ENCODE measurements around the gene KLLN. TPM values are rescaled to one million over a fixed set of nuclear protein-coding genes. Genes with fewer than 3 reads are reported as not detected.
"Not testable (repeated sequence)": the region's sequence is repeated elsewhere in the genome, so short reads cannot be mapped to it uniquely, and the experiment has no call there.

The KLLN gene, protein sequence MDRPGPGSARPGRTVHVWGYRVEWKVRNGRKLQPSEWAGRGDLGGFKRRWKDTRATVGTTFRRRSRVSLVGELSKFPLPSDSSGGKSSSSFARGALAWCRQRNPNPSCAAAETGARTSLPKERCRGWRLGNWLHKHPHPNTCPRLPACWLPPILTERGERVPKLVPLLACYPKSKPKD
- not detected in 2 replicates for total RNA-seq (2014; rRNA removed; shearing (Covaris generic))

DNA sequence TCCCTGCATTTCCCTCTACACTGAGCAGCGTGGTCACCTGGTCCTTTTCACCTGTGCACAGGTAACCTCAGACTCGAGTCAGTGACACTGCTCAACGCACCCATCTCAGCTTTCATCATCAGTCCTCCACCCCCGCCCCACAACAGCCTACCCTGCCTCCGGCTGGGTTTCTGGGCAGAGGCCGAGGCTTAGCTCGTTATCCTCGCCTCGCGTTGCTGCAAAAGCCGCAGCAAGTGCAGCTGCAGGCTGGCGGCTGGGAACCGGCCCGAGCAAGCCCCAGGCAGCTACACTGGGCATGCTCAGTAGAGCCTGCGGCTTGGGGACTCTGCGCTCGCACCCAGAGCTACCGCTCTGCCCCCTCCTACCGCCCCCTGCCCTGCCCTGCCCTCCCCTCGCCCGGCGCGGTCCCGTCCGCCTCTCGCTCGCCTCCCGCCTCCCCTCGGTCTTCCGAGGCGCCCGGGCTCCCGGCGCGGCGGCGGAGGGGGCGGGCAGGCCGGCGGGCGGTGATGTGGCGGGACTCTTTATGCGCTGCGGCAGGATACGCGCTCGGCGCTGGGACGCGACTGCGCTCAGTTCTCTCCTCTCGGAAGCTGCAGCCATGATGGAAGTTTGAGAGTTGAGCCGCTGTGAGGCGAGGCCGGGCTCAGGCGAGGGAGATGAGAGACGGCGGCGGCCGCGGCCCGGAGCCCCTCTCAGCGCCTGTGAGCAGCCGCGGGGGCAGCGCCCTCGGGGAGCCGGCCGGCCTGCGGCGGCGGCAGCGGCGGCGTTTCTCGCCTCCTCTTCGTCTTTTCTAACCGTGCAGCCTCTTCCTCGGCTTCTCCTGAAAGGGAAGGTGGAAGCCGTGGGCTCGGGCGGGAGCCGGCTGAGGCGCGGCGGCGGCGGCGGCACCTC lies at the start of gene KLLN, which contains the start of gene PTEN:
TSS of gene KLLN (minus strand) at position 481 of the 891 bp plus-strand sequence. CDS start 1,046 bp downstream, outside the sequence.
TSS of gene PTEN (plus strand) at position 573 of the 891 bp plus-strand sequence. CDS start 845 bp downstream, outside the sequence.
- DNase-seq (ENCODE audit: low read depth) = no peak

DNA sequence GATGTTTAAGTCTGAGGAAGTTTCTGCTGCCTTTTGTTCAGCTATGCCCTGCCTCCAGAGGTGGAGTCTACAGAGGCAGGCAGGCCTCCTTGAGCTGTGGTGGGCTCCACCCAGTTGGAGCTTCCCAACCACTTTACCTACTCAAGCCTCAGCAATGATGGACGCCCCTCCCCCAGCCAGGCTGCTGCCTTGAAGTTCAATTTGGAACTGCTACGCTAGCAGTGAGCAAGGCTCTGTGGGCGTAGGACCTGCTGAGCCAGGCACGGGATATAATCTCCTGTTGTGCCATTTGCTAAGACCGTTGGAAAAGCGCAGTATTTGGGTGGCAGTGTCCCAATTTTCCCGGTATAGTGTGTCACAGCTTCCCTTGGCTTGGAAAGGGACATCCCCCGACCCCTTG lies 40.1 kb upstream of the KLLN start:
- not testable (repeated sequence) for DNase-seq (ENCODE audit: low read depth)

DNA sequence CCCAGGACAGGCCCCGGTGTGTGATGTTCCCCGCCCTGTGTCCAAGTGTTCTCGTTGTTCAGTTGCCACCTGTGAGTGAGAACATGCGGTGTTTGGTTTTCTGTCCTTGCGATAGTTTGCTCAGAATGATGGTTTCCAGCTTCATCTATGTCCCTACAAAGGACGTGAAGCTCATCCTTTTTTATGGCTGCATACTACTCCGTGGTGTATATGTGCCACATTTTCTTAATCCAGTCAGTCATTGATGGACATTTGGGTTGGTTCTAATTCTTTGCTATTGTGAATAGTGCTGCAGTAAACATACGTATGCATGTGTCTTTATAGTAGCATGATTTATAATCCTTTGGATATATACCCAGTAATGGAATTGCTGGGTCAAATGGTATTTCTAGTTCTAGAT lies 34.6 kb upstream of the KLLN start:
- DNase-seq (ENCODE audit: low read depth) = not testable (repeated sequence)

DNA sequence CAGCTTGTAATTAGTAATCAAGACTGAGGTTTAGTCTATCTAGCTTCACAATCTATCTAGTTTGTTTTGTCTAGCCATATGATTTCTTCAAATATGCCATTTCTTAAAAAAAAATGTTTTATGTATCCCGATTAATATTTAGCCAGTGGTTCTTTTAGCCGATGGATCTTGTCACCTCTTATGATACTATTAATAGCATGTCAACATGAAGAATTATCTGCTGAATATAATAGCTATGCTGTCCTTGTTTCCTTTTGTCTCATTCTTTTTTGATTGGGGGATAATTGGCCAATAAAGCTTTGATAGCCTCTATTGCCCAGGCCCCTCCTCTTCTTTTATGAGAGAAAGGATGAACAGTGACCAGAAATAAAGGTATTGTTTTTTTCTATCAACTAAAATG lies 32.9 kb upstream of the KLLN start:
- DNase-seq (ENCODE audit: low read depth) = no peak

DNA sequence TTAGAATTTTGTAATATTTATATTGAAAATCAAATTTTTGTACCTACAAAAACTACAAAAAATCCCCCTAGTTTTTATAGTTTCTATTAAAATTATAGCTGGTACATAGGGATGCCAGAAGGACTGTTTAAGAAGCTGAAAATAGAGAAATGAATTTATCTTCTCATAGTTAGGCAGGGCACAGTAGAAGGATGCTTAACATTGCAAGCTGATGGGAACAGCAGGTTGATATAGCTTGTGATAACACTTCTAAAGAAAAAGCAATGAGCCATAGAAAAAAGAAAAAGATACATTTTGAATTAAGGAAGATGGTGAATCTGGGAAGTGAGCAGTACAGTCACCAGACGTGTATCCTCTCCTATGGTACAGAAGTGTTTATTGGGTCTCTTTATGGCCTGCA lies 32.1 kb upstream of the KLLN start:
- DNase-seq (ENCODE audit: low read depth) = no peak

DNA sequence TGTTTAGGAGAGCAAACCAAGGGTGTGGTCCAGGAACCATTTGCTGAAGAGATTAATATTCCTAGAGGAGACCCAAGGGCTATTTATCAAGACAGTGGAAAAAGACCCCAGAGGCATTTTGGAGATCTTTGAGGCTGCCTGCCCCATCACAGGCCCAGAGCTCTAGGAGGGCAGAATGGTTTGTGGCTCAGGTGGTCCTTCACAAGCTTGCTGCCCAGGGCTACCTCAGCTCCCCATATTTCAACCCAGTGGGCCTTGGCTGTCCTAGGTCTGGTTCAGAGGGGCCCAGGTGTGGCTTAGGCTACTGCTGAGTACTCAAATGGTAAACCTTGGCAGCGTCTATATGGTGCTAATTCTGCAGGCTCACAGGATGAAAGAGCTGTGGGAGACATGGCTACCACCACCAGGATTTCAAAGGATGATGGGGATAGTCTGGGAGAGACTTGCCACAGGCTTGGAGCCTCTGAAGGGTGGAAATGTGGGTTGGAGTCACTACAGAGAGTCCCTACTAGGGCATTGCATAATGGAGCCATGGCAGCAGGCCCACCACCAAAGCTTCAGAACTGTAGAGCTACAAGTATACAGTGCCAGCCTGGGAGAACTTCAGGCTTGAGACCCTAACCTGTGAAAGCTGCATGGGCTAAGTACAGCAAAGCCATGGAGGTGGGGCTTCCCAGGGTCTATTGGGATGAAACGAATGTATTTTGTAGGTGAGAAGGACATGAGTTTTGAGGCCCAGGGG lies 24.4 kb upstream of the KLLN start:
- DNase-seq (ENCODE audit: low read depth) = no peak

DNA sequence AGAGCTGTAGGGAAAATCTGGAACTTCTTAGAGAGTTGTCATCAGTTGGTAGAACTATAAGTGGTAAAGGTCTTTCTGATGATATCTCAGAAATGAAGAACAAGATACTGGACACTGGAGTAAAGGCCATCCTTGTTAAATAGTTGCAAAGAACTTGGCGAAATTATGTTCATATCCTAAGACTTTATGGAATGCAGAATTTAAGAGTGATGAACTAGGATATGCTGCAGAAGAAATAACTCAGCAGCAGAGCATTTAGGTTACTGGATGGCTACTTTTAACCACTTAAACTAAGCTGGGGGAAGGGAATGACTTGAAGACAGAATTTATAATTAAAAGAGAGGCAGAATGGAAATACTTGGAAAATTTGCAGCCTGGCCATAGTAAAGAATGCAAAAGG lies 23.8 kb upstream of the KLLN start:
- DNase-seq (ENCODE audit: low read depth) = no peak

DNA sequence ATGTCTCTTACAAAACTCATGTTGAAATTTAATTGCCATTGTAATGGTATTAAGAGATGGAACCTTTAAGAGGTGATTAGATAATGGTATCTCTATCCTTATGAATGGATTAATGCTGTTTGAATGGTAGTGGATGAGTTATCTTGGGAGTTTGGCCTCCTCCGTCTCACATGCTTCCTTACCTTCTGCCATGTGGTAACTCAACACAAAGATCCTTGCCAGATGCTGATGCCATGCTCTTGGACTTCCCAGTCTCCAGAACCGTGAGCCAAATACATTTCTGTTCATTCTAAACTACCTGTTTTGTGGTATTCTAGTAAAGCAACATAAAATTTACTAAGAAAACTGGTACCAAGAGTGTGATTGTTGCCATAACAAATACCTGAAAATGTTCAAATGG lies 23.3 kb upstream of the KLLN start:
- no peak for DNase-seq (ENCODE audit: low read depth)

DNA sequence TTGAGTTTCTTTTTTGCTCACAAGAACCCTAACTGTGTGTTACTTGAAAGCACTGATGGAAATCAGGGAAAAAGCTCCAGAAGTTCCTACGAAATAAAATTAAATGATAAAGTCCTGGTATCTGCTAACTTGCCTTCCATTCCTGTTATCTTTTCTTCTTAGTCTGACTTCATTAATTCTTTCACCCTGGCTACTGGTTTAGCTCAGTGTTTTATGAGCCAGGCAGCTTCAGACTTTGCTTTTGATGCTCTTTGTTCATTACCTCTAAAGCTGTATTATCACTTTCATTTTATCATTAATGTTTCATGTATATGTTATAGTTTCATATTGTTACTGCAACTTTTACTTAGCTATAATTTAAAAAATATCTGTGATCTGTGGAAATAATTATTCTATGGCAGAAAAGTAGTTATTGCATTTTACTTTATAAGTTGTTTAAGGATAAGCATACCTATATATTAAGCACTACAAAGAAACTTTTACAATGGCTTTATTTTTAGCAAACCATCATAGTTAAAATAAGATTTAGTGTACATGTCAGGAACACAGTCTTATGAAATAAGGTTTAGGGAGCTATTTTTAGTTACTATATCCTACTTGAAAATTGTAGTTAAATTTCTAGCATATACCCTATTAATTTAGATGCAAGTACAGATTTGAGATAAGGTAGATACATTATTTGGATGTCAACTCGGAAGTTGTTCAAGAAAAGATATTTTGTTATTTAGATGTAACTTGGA lies 19.4 kb upstream of the KLLN start:
- no peak for DNase-seq (ENCODE audit: low read depth)

DNA sequence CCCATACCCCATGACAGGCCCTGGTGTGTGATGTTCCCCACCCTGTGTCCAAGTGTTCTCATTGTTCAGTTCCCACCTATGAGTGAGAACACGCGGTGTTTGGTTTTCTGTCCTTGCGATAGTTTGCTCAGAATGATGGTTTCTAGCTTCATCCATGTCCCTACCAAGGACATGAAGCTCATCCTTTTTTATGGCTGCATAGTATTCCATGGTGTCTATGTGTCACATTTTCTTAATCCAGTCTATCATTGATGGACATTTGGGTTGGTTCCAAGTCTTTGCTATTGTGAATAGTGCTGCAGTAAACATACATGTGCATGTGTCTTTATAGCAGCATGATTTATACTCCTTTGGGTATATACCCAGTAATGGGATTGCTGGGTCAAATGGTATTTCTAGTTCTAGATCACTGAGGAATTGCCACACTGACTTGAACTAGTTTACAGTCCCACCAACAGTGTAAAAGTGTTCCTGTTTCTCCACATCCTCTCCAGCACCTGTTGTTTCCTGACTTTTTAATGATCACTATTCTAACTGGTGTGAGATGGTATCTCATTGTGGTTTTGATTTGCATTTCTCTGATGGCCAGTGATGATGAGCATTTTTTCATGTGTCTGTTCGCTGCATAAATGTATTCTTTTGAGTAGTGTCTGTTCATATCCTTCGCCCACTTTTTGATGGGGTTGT lies 18.2 kb upstream of the KLLN start:
- DNase-seq (ENCODE audit: low read depth) = not testable (repeated sequence)

DNA sequence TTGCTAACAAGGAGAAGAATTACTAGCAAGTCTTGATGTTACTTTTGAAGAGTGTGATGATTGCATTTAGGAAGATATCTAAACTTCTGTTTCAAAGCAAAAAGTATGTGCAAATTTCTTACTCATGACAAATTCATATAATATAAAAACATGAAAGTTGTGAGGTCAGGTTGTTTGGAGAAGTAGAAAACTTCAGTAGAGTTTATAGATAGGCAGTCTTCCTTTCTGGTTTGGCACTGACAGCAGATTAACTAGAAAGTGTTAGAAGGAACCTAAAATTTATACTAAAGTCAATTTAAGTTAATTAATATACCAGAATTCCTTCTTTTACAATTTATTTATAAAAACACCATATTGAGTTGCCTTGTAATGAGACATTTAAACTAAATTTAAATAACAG lies 17.0 kb upstream of the KLLN start:
- DNase-seq (ENCODE audit: low read depth) = no peak

DNA sequence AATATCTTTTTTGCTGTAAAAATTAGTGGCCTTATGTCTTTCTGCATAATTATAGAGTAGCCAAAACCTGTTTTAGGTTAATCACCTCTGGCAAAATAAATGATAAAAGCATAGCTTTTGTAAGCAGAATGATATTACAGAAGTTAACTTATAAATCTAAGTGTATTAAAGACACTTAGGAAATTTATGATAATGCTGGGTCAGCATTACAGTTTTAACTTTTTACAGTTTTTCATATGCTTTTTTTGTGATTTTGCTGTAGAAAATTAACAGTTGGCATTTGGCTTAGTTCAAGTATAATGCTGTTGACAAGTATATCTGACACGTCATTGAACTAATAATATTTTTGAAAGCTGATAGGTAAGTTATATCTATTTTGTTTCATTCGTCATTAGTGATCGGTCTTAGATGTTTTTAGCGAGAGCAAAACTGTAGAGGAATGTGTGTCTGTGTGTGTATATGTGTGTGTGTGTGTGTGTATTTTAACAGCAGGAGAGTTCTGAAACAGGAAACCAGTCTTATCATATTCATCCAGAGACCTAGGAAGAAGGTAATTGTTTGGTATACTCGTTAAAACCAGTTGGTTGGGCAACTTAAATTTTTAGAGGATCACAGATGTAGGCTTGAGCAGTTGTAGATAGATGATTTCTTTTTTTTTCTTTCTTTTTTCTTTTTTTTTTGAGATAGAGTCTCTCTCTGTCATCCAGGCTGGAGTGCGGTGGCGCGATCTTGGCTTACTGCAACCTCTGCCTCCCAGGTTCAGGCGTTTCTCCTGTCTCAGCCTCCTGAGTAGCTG lies 15.5 kb upstream of the KLLN start:
- no peak for DNase-seq (ENCODE audit: low read depth)

DNA sequence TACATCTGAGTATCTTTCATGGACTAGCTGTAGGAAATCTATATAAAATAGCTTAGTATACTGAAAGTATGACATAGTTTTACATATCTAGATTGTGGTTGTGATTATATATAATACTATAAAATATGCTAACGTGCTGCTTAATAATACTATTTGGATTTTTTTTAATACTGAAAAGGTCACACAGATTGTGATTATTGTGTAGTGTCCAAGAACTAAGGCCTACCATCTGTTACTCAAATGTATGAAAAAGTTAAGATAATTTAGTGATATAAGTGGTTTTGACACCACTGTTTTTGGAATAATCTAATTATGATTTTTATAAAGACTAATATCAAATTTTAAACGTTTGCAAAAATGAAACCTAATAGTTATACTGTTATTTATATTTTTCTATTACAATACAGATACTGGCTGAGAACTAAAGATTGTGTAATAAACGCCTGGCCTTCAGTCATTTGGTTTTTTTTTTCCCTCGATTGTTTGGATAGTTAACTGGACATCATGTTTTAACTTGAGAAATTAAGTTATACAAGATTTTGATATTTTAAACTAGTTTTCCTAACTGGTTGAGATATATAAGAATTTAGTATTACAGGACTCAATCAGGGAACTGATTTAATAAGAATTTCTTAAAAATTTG lies 12.7 kb upstream of the KLLN start:
- DNase-seq (ENCODE audit: low read depth) = no peak

DNA sequence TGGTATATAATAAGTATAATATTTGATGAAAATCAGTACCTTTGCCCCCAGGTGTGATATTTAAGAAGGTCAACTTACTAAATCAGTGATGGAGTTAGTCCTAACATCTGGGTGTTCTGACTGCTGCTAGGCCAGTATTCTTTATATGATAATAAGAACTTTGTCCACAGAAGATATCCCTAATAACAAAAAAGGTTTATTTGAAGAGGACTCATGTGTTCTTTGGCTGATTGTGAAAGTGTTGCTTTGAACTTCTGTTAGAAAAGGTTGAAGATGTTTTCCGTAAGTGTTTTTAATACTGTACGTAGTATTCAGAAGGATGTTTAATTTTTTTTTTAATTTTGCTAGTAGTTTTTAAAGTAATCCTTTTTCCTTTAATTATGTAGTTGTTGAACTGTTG lies 10.3 kb upstream of the KLLN start:
- DNase-seq (ENCODE audit: low read depth) = no peak

DNA sequence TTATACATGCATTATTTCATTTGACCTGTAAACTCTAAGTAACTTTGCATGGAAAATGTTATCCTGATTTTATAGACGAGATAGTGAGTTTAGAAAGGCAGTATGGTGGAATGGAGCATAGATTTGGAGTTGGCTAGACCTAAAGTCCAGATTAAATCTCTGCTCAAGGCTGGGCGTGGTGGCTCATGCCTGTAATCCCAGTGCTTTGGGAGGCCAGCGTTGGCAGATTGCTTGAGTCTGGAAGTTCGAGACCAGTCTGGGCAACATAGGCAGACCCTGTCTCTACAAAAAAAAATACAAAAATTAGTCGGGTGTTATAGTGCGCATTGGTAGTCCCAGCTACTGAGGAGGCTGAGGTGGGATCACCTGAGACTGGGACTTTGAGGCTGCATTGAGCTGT lies 9.5 kb upstream of the KLLN start:
- DNase-seq (ENCODE audit: low read depth) = no peak

DNA sequence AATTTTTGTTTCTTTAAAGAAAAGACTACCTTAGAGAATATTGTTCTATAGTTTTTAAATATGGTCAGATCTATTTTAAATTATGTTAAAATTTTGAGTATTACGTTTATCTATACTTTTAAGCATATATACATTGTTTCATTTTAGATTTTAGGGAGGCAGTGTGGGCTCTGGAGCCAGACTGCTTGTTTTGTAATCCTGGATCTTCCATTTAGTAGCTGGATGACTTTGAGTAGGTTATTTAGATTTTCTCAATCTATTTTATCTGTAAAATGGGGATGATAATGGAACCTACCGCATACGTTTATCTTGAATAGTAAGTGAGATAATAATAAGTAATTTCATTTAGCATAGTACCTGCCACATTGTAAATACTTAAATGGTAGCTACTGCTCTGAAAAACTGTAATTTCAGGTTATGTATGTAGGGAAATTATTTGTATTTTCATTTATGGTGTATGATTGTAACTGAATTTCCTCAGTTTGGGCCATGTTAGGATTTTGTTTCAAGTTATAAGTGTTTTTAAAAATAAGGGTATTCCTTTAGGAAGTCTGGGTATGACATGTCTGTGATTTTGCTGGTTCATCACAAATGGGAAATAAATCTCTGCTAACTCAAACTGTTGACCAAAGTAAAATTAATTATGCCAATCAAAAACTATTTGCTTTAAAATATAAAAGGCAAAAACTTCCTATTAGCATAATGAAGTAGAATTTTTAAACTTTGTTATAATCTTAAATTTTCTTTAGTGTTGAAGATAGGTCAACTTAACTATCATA lies 6.6 kb upstream of the KLLN start:
- no peak for DNase-seq (ENCODE audit: low read depth)

DNA sequence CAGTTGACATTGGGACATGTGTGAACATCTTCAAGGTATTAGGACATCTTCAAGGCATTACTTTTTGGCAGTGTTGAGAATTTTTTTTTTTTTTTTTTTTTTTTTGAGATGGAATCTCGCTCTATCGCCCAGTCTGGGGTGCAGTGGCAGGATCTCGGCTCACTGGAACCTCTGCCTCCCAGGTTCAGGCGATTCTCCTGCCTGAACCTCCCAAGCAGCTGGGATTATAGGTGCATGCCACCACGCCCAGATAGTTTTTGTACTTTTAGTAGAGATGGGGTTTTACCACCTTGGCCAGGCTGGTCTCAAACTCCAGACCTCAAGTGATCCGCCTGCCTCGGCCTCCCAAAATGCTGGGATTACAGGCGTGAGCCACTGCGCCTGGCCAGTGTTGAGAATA lies 5.8 kb upstream of the KLLN start:
- DNase-seq (ENCODE audit: low read depth) = not testable (repeated sequence)

DNA sequence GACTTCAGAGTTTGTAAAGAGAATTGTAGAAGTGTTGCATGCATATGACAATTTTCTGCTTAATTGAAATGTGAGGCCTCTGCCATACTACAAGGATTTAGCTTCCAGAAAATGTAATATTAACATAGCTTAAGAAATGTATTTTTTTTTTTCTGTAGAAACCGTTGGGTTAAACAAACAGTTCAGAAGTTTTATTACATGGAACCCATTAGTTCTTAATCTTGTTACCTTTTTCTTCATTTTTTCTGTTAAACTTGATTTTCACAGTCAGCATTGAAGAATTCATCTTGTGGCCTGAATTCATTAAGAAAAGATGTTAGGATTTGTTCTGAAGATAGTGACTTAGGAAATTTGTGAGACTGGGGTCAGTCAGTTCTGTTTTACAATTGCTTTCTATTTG lies 4.9 kb upstream of the KLLN start:
- no peak for DNase-seq (ENCODE audit: low read depth)

DNA sequence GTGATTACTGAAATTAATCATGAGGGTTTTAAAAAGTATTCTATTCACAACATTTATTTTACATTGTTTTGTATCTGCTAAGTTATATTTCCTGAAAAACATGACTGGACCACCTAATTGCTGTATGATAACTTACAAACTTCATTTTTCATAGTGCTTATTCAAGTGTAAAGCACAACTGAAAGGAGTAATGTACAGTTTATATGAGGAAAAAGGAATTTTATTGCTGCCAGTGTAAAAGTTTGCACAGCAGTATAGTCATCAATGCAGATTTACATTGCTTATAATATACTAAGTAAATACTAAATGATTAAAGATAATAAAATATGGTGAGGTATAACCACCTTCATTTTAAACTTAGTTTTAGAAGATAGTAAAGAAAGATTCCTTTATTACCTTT lies 4.1 kb upstream of the KLLN start:
- no peak for DNase-seq (ENCODE audit: low read depth)

Data from RPMI7951 (cell line).